OCI-LY1 (cell line): ENCODE results near the gene RAB19.

ENCODE experiments used
- EZH2 ChIP-seq: fragments of 200-600 bp; sonication (generic), shearing (Covaris generic); IDR thresholded peaks from 2 replicates; pipeline ENCODE4 v1.8.0; 2017; ENCODE audit warnings: borderline replicate concordance, mixed run types, mild to moderate bottlenecking, antibody characterized with exemption, low read length, moderate library complexity, mixed read lengths
- TF ChIP-seq, protein P1 (sequence below): fragments of 200-600 bp; sonication (generic), shearing (Covaris generic); IDR thresholded peaks from 2 replicates; pipeline ENCODE4 v1.5.1; 2017; ENCODE audit warnings: mild to moderate bottlenecking, antibody characterized with exemption, low read length, moderate library complexity, mixed read lengths

DNA sequence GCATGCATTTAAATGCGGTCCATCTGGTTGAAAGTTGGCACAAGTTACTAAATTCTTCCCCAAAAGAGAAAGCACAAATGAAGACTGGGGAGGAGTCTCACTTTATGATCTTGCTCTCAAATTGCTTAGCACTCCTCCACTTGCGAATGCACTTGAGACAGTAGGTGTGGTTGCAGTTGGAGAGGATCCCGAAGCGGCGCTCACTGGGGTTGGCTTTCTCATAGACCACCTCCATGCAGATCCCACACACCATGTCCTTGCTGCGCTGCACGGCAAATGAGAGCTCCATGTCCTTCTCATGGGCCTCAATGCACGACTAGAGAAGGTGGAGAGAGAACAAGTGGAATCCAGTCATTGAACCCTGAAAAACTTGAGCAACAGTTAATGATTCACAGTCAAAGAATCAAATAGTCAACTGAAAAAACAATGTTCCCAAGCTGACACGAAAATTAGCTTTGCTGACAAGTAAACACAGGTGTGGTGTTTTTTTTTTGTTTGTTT is 52.7 kb downstream of the RAB19 start:
- TF ChIP-seq, protein P1, sequence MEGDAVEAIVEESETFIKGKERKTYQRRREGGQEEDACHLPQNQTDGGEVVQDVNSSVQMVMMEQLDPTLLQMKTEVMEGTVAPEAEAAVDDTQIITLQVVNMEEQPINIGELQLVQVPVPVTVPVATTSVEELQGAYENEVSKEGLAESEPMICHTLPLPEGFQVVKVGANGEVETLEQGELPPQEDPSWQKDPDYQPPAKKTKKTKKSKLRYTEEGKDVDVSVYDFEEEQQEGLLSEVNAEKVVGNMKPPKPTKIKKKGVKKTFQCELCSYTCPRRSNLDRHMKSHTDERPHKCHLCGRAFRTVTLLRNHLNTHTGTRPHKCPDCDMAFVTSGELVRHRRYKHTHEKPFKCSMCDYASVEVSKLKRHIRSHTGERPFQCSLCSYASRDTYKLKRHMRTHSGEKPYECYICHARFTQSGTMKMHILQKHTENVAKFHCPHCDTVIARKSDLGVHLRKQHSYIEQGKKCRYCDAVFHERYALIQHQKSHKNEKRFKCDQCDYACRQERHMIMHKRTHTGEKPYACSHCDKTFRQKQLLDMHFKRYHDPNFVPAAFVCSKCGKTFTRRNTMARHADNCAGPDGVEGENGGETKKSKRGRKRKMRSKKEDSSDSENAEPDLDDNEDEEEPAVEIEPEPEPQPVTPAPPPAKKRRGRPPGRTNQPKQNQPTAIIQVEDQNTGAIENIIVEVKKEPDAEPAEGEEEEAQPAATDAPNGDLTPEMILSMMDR, result no peak
- TF ChIP-seq EZH2, result no peak
